Esophagus squamous epithelium (tissue), 5 donors: ENCODE measurements around the gene MINDY3. TPM values are rescaled to one million over a fixed set of nuclear protein-coding genes. Genes with fewer than 3 reads are reported as not detected.

Source experiments
- DNase-seq: peaks from one replicate; lab custom pipeline; 2025; lab: John Stamatoyannopoulos, UW
- H3K27ac ChIP-seq, 4 donors: fragments of 200-600 bp; sonication (generic); one replicate each; pipeline ENCODE4 v1.5.1; 2016 to 2019; ENCODE audit warnings: mild to moderate bottlenecking in 1 of 4
- H3K27me3 ChIP-seq, 4 donors: fragments of 200-600 bp; sonication (generic); 1 replicate in 3 of 4; 2 replicates in 1 of 4; pipeline versions ENCODE4 v1.5.1 to v1.6.0; 2017 to 2021; ENCODE audit warnings: antibody characterized with exemption in 1 of 4
- H3K36me3 ChIP-seq, 3 donors: fragments of 200-600 bp; sonication (generic); one replicate each; pipeline ENCODE4 v1.5.1; 2016 to 2019
- H3K4me1 ChIP-seq, 3 donors: fragments of 200-600 bp; sonication (generic); one replicate each; pipeline ENCODE4 v1.5.1; 2017 to 2019
- H3K4me3 ChIP-seq, 4 donors: fragments of 200-600 bp; sonication (generic); 1 replicate in 3 of 4; 2 replicates in 1 of 4; pipeline ENCODE4 v1.5.1; 2016 to 2019; ENCODE audit warnings: mild to moderate bottlenecking in 2 of 4, moderate library complexity in 1 of 4
- H3K9me3 ChIP-seq, 3 donors: fragments of 200-600 bp; sonication (generic); one replicate each; pipeline ENCODE4 v1.5.1; 2016 to 2019
- CTCF ChIP-seq, 6 experiments: fragments of 450-650 bp in 4 of 6; fragments of 200-600 bp in 2 of 6; sonication (generic) in 2 of 6; IDR thresholded peaks; one replicate each; pipeline ENCODE4 v1.5.1; 2016 to 2019; ENCODE audit warnings: antibody characterized with exemption in 6 of 6, mild to moderate bottlenecking in 4 of 6, moderate library complexity in 4 of 6
- POLR2A ChIP-seq, 4 donors: fragments of 450-650 bp; IDR thresholded peaks; one replicate each; pipeline ENCODE4 v1.6.1; 2017; ENCODE audit warnings: antibody characterized with exemption in 4 of 4, mild to moderate bottlenecking in 4 of 4, moderate library complexity in 3 of 4
- WGBS, 2 donors: methylation state at CpG; one replicate each; pipeline ENCODE4 v1.1.5; 2018; 5-methylcytosine and 5-hydroxymethylcytosine counted together
- intact Hi-C: fragments of 100-400 bp; cut with DNase I; formaldehyde crosslinking; loops from one replicate; pipeline ENCODE4 v1.15.0; 2022
- total RNA-seq, 4 donors: library from RNA; depleted of rRNA; stranded (reverse); fragments of >200 nt; gene quantifications; one replicate each; pipeline ENCODE4 v1.1.0, GENCODE V29; 2016
- donor health status: DM: yes; HTN: yes; CAD: no.

Gene MINDY3
- total RNA-seq, 4 donors from 2014 or later: 9.5 to 25.0 (median 17.5) TPM

- TF ChIP-seq CTCF (IDR thresholded peaks at IDR 0.05) (no peak), POLR2A (IDR thresholded peaks at IDR 0.05) (no peak)
- Histone ChIP-seq H3K9me3 (no peaks in the 10 kb centered on the region), H3K27ac (peak overlapping the region; percentile 25 to 80 (median 54)), H3K36me3 (peaks cover 0 to 52% (median 0%) of the 10 kb centered on the region in 3 donors), H3K4me3 (no peak overlapping the region), H3K4me1 (peaks cover 0 to 37% (median 8%) of the 10 kb centered on the region in 3 donors), H3K27me3 (no peaks in the 10 kb centered on the region)
- intact Hi-C loops: no loop called here
- WGBS, 2 donors: 29 to 55% methylated on average over 1 of the region's 1 CpG
- DNase-seq: no peak
Observed at GRCh38 chr10:15789793-15790525, 70.3 kb downstream of the MINDY3 start.

DNA sequence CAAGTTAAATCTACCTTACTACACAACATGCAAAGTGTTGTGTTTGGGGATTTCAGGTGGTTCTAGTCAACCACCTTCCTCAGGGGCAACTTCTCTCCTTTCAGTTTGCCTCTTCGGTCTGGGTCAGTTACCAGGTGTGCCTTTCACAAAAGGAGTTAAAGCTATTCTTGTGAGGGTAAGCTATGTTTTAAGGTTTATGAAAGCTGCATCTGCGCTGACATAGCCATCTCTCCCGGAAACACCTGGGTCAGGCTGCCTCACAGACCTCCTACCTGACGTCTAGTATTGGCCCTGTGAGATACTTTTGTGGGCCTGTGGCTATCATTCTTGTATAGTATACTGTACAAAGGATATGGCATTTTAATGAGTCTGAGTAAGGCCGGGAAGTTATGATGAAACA is 72.9 kb downstream of the MINDY3 start:
- Histone ChIP-seq H3K27me3 (no peaks in the 10 kb centered on the region), H3K4me3 (no peak overlapping the region), H3K36me3 (peaks cover 0 to 51% (median 0%) of the 10 kb centered on the region in 3 donors), H3K27ac (peak overlapping the region in 2 of 4 donors; percentile 27 to 47), H3K9me3 (no peaks in the 10 kb centered on the region), H3K4me1 (peaks cover 0 to 54% (median 8%) of the 10 kb centered on the region in 3 donors)
- WGBS, 2 donors: 83 to 92% methylated on average over 5 of the region's 5 CpGs
- no peak for DNase-seq
- intact Hi-C loops: no loop called here
- TF ChIP-seq CTCF (IDR thresholded peaks at IDR 0.05) (no peak), POLR2A (IDR thresholded peaks at IDR 0.05) (no peak)

- Histone ChIP-seq H3K4me1 (peaks cover 0 to 27% (median 0%) of the 10 kb centered on the region in 3 donors), H3K4me3 (no peak overlapping the region), H3K27ac (peak overlapping the region in 2 of 4 donors; percentile 28 to 42), H3K27me3 (no peaks in the 10 kb centered on the region), H3K9me3 (no peaks in the 10 kb centered on the region), H3K36me3 (peaks cover 0 to 76% (median 0%) of the 10 kb centered on the region in 3 donors)
- 95% methylated on average over 7 to 8 of the region's 8 CpGs for WGBS, 2 donors
- TF ChIP-seq POLR2A (IDR thresholded peaks at IDR 0.05) (no peak), CTCF (IDR thresholded peaks at IDR 0.05) (no peak)
- DNase-seq: no peak
- intact Hi-C loops: no loop called here
Observed at GRCh38 chr10:15784662-15785300, 75.5 kb downstream of the MINDY3 start.

GRCh38 chr10:15783941-15784636 is 76.2 kb downstream of the MINDY3 start:
- intact Hi-C loops: no loop called here
- peak overlapping the region in 2 of 4 donors; percentile 28 to 42 for H3K27ac ChIP-seq
- H3K4me3 ChIP-seq: no peak overlapping the region
- no peaks in the 10 kb centered on the region for H3K9me3 ChIP-seq
- 60 to 69% methylated on average over 4 of the region's 5 CpGs for WGBS, 2 donors
- no peak for TF ChIP-seq CTCF (IDR thresholded peaks at IDR 0.05)
- no peak for TF ChIP-seq POLR2A (IDR thresholded peaks at IDR 0.05)
- peaks cover 0 to 79% (median 0%) of the 10 kb centered on the region in 3 donors for H3K36me3 ChIP-seq
- DNase-seq: no peak
- no peaks in the 10 kb centered on the region for H3K27me3 ChIP-seq
- peaks cover 0 to 20% (median 0%) of the 10 kb centered on the region in 3 donors for H3K4me1 ChIP-seq
